Measurements from ENCODE around the gene NOXO1. TPM values are rescaled to one million over a fixed set of nuclear protein-coding genes. Genes with fewer than 3 reads are reported as not detected.

NOXO1 gene
- total RNA-seq, 2 donors from 2014 or later = 0.42 TPM; not detected in 1

GRCh38 chr16:2008009-2008526 lies 26.8 kb upstream of the NOXO1 start:
- TF ChIP-seq CTCF (conservative IDR thresholded peaks at IDR 0.05) = no peak
- peaks cover 27% of the 10 kb centered on the region for H3K4me1 ChIP-seq (ENCODE audit: control insufficient read depth, insufficient read depth, low read length)
- H3K36me3 ChIP-seq (ENCODE audit: control insufficient read depth, insufficient read depth, low read length) = peaks cover 16% of the 10 kb centered on the region
- peak overlapping the region; percentile 84 for H3K9ac ChIP-seq (ENCODE audit: extremely low read depth, low read length, poor library complexity, severe bottlenecking)
- 93% methylated on average over 15 of the region's 15 CpGs for WGBS, 2 experiments (ENCODE audit: insufficient coverage in 1 of 2, insufficient read length in 1 of 2)
- H3K27ac ChIP-seq (ENCODE audit: low read depth, low read length) = no peak overlapping the region
- Mint-ChIP-seq H3K4me3 (peak overlapping the region; percentile 74), H3K4me1 (peaks cover 23% of the 10 kb centered on the region), H3K27me3 (ENCODE audit: insufficient read depth) (no peaks in the 10 kb centered on the region), H3K36me3 (ENCODE audit: low read depth) (peaks cover 7% of the 10 kb centered on the region), H3K9me3 (no peaks in the 10 kb centered on the region), H3K27ac (peak overlapping the region; percentile 33)
- H3K4me3 ChIP-seq (ENCODE audit: low read length) = peak overlapping the region; percentile 96
- no peak for DNase-seq
- no peaks in the 10 kb centered on the region for H3K27me3 ChIP-seq (ENCODE audit: control insufficient read depth, insufficient read depth, low read length, poor library complexity, severe bottlenecking)
- no peaks in the 10 kb centered on the region for H3K9me3 ChIP-seq (ENCODE audit: control insufficient read depth, low read length)

- peak overlapping the region; percentile 96 for H3K4me3 ChIP-seq (ENCODE audit: low read length)
- Mint-ChIP-seq H3K4me1 (peaks cover 23% of the 10 kb centered on the region), H3K36me3 (ENCODE audit: low read depth) (peaks cover 10% of the 10 kb centered on the region), H3K9me3 (no peaks in the 10 kb centered on the region), H3K27me3 (ENCODE audit: insufficient read depth) (no peaks in the 10 kb centered on the region), H3K27ac (no peak overlapping the region), H3K4me3 (peak overlapping the region; percentile 74)
- H3K9me3 ChIP-seq (ENCODE audit: control insufficient read depth, low read length) = no peaks in the 10 kb centered on the region
- H3K27ac ChIP-seq (ENCODE audit: low read depth, low read length) = no peak overlapping the region
- H3K36me3 ChIP-seq (ENCODE audit: control insufficient read depth, insufficient read depth, low read length) = peaks cover 24% of the 10 kb centered on the region
- TF ChIP-seq CTCF (conservative IDR thresholded peaks at IDR 0.05) = no peak
- 93 to 95% methylated on average over 12 to 16 of the region's 16 CpGs for WGBS, 2 experiments (ENCODE audit: insufficient coverage in 1 of 2, insufficient read length in 1 of 2)
- peaks cover 27% of the 10 kb centered on the region for H3K4me1 ChIP-seq (ENCODE audit: control insufficient read depth, insufficient read depth, low read length)
- H3K9ac ChIP-seq (ENCODE audit: extremely low read depth, low read length, poor library complexity, severe bottlenecking) = no peak overlapping the region
- DNase-seq = no peak
- no peaks in the 10 kb centered on the region for H3K27me3 ChIP-seq (ENCODE audit: control insufficient read depth, insufficient read depth, low read length, poor library complexity, severe bottlenecking)
These were observed 26.0 kb upstream of the NOXO1 start for GRCh38 chr16:2007081-2007836.

GRCh38 chr16:2006317-2006716 lies 25.0 kb upstream of the NOXO1 start:
- peaks cover 27% of the 10 kb centered on the region for H3K4me1 ChIP-seq (ENCODE audit: control insufficient read depth, insufficient read depth, low read length)
- H3K36me3 Mint-ChIP-seq (ENCODE audit: low read depth) = peaks cover 16% of the 10 kb centered on the region
- no peak overlapping the region for H3K4me3 ChIP-seq (ENCODE audit: low read length)
- no peaks in the 10 kb centered on the region for H3K27me3 Mint-ChIP-seq (ENCODE audit: insufficient read depth)
- no peak overlapping the region for H3K27ac Mint-ChIP-seq
- peaks cover 33% of the 10 kb centered on the region for H3K36me3 ChIP-seq (ENCODE audit: control insufficient read depth, insufficient read depth, low read length)
- no peak overlapping the region for H3K4me3 Mint-ChIP-seq
- peaks cover 23% of the 10 kb centered on the region for H3K4me1 Mint-ChIP-seq
- no peak for DNase-seq
- H3K9me3 Mint-ChIP-seq = no peaks in the 10 kb centered on the region
- no peaks in the 10 kb centered on the region for H3K9me3 ChIP-seq (ENCODE audit: control insufficient read depth, low read length)
- no peaks in the 10 kb centered on the region for H3K27me3 ChIP-seq (ENCODE audit: control insufficient read depth, insufficient read depth, low read length, poor library complexity, severe bottlenecking)
- 91 to 97% methylated on average over 5 to 8 of the region's 8 CpGs for WGBS, 2 experiments (ENCODE audit: insufficient coverage in 1 of 2, insufficient read length in 1 of 2)
- no peak overlapping the region for H3K9ac ChIP-seq (ENCODE audit: extremely low read depth, low read length, poor library complexity, severe bottlenecking)
- H3K27ac ChIP-seq (ENCODE audit: low read depth, low read length) = no peak overlapping the region
- TF ChIP-seq CTCF (conservative IDR thresholded peaks at IDR 0.05) = no peak
